HFFc6 (cell line): ENCODE results near the gene NTN1. TPM values are rescaled to one million over a fixed set of nuclear protein-coding genes. Genes with fewer than 3 reads are reported as not detected.
"Not testable (repeated sequence)": the region's sequence is repeated elsewhere in the genome, so short reads cannot be mapped to it uniquely, and the experiment has no call there.

Source experiments
- DNase-seq: peaks from one replicate; pipeline ENCODE4 v3.0.0-alpha.2; 2018
- H3K27ac Mint-ChIP-seq: 2 replicates; pipeline ENCODE4 v1.8.0; 2020; ENCODE audit warnings: mild to moderate bottlenecking, mixed read lengths
- H3K27me3 Mint-ChIP-seq: 2 replicates; pipeline ENCODE4 v1.8.0; 2021; ENCODE audit warnings: mild to moderate bottlenecking, moderate library complexity, mixed read lengths; ENCODE audit not compliant: insufficient read depth
- H3K36me3 Mint-ChIP-seq: 2 replicates; pipeline ENCODE4 v1.8.0; 2021; ENCODE audit warnings: low read depth, mixed read lengths
- H3K4me1 Mint-ChIP-seq: 2 replicates; pipeline ENCODE4 v1.8.0; 2020; ENCODE audit warnings: low read depth, mixed read lengths
- H3K4me3 Mint-ChIP-seq: 2 replicates; pipeline ENCODE4 v1.8.0; 2020; ENCODE audit warnings: mild to moderate bottlenecking, moderate library complexity, mixed read lengths
- H3K9me3 Mint-ChIP-seq: 2 replicates; pipeline ENCODE4 v1.8.0; 2020; ENCODE audit warnings: mild to moderate bottlenecking, mixed read lengths
- CTCF ChIP-seq: fragments of 200-600 bp; sonication (generic); IDR thresholded peaks from 2 replicates; pipeline ENCODE4 v1.5.0; 2021; ENCODE audit warnings: antibody characterized with exemption, mild to moderate bottlenecking
- long read RNA-seq: library from polyadenylated mRNA; unstranded; transcript quantifications from one replicate; pipeline ENCODE4 v2.0.0, GENCODE V29; 2019
- total RNA-seq, 6 experiments: library from RNA; stranded (reverse); fragmentation: NEBNext Ultra II Directional; extraction: Animal tissue kit (Norgen Biotek cat#: 25700); gene quantifications; 2 replicates in 1 of 6; 3 replicates in 5 of 6; pipeline ENCODE4 v1.2.3, GENCODE V29; 2021

NTN1 gene
- total RNA-seq: not detected
- long read RNA-seq, partial matches to known transcripts: 0 of 1 reads
- long read RNA-seq, other reads (novel, unspliced or antisense): 1 of 1 reads

- Mint-ChIP-seq H3K27ac (no peak within 1 kb of the TSS), H3K4me3 (no peak within 1 kb of the TSS), H3K27me3 (peaks cover 35% of the 10 kb centered on the region), H3K4me1 (no peaks in the 10 kb centered on the region), H3K36me3 (no peaks in the 10 kb centered on the region), H3K9me3 (no peaks in the 10 kb centered on the region)
- DNase-seq: no peak
- TF ChIP-seq CTCF: no peak
These were observed at the start of gene NTN1 for GRCh38 chr17:9021158-9021991. NTN1 (plus strand) TSS chr17:9021510; CDS start chr17:9022374, 864 bp downstream.

- Mint-ChIP-seq H3K36me3 (no peaks in the 10 kb centered on the region), H3K27me3 (no peaks in the 10 kb centered on the region), H3K27ac (no peak overlapping the region), H3K4me3 (no peak overlapping the region), H3K4me1 (no peaks in the 10 kb centered on the region), H3K9me3 (peaks cover 36% of the 10 kb centered on the region)
- no peak for TF ChIP-seq CTCF
- DNase-seq: no peak
These were observed 46.1 kb upstream of the NTN1 start for GRCh38 chr17:8975091-8975725.

- H3K9me3 Mint-ChIP-seq: peaks cover 26% of the 10 kb centered on the region
- no peaks in the 10 kb centered on the region for H3K36me3 Mint-ChIP-seq
- DNase-seq: no peak
- TF ChIP-seq CTCF: no peak
- no peaks in the 10 kb centered on the region for H3K27me3 Mint-ChIP-seq
- no peak overlapping the region for H3K27ac Mint-ChIP-seq
- no peaks in the 10 kb centered on the region for H3K4me1 Mint-ChIP-seq
- no peak overlapping the region for H3K4me3 Mint-ChIP-seq
These were observed 44.7 kb upstream of the NTN1 start for GRCh38 chr17:8976638-8977037.

- no peak overlapping the region for H3K27ac Mint-ChIP-seq
- H3K27me3 Mint-ChIP-seq: no peaks in the 10 kb centered on the region
- H3K9me3 Mint-ChIP-seq: peaks cover 18% of the 10 kb centered on the region; the same call in 1 of the 2 replicates
- DNase-seq: no peak
- no peaks in the 10 kb centered on the region for H3K4me1 Mint-ChIP-seq
- no peak for TF ChIP-seq CTCF
- H3K4me3 Mint-ChIP-seq: no peak overlapping the region
- H3K36me3 Mint-ChIP-seq: no peaks in the 10 kb centered on the region
These were observed 41.6 kb upstream of the NTN1 start for GRCh38 chr17:8979715-8980114.

- Mint-ChIP-seq H3K27ac (no peak overlapping the region), H3K4me3 (no peak overlapping the region), H3K36me3 (no peaks in the 10 kb centered on the region), H3K27me3 (no peaks in the 10 kb centered on the region), H3K4me1 (no peaks in the 10 kb centered on the region), H3K9me3 (peaks cover 18% of the 10 kb centered on the region; the same call in 1 of the 2 replicates)
- no peak for DNase-seq
- TF ChIP-seq CTCF: no peak
These were observed 39.9 kb upstream of the NTN1 start for GRCh38 chr17:8981443-8981842.

- peaks cover 10% of the 10 kb centered on the region; the same call in 1 of the 2 replicates for H3K9me3 Mint-ChIP-seq
- DNase-seq, H3K27me3 Mint-ChIP-seq, H3K4me3 Mint-ChIP-seq, H3K4me1 Mint-ChIP-seq, H3K27ac Mint-ChIP-seq, H3K36me3 Mint-ChIP-seq: not testable (repeated sequence)
These were observed 37.1 kb upstream of the NTN1 start for GRCh38 chr17:8984225-8984624.
